ENCODE data around the gene KRT40.

- TF ChIP-seq, protein P1, sequence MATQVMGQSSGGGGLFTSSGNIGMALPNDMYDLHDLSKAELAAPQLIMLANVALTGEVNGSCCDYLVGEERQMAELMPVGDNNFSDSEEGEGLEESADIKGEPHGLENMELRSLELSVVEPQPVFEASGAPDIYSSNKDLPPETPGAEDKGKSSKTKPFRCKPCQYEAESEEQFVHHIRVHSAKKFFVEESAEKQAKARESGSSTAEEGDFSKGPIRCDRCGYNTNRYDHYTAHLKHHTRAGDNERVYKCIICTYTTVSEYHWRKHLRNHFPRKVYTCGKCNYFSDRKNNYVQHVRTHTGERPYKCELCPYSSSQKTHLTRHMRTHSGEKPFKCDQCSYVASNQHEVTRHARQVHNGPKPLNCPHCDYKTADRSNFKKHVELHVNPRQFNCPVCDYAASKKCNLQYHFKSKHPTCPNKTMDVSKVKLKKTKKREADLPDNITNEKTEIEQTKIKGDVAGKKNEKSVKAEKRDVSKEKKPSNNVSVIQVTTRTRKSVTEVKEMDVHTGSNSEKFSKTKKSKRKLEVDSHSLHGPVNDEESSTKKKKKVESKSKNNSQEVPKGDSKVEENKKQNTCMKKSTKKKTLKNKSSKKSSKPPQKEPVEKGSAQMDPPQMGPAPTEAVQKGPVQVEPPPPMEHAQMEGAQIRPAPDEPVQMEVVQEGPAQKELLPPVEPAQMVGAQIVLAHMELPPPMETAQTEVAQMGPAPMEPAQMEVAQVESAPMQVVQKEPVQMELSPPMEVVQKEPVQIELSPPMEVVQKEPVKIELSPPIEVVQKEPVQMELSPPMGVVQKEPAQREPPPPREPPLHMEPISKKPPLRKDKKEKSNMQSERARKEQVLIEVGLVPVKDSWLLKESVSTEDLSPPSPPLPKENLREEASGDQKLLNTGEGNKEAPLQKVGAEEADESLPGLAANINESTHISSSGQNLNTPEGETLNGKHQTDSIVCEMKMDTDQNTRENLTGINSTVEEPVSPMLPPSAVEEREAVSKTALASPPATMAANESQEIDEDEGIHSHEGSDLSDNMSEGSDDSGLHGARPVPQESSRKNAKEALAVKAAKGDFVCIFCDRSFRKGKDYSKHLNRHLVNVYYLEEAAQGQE (IDR thresholded peaks at IDR 0.05), result no peak
- TF ChIP-seq, protein P2, sequence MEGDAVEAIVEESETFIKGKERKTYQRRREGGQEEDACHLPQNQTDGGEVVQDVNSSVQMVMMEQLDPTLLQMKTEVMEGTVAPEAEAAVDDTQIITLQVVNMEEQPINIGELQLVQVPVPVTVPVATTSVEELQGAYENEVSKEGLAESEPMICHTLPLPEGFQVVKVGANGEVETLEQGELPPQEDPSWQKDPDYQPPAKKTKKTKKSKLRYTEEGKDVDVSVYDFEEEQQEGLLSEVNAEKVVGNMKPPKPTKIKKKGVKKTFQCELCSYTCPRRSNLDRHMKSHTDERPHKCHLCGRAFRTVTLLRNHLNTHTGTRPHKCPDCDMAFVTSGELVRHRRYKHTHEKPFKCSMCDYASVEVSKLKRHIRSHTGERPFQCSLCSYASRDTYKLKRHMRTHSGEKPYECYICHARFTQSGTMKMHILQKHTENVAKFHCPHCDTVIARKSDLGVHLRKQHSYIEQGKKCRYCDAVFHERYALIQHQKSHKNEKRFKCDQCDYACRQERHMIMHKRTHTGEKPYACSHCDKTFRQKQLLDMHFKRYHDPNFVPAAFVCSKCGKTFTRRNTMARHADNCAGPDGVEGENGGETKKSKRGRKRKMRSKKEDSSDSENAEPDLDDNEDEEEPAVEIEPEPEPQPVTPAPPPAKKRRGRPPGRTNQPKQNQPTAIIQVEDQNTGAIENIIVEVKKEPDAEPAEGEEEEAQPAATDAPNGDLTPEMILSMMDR (IDR thresholded peaks at IDR 0.05; ENCODE audit: low read depth, low read length, missing input control), result no peak
- TF ChIP-seq YY1 (IDR thresholded peaks at IDR 0.05), result no peak
Measured at GRCh38 chr17:40960144-40960543, 24.0 kb downstream of the KRT40 start.

All from liver (tissue), 2 donors.